Activated naive CD4-positive, alpha-beta T cell treated with anti-CD3 and anti-CD28 coated beads for 36 hours (primary cell): ENCODE data around the gene BLM. TPM values are rescaled to one million over a fixed set of nuclear protein-coding genes. Genes with fewer than 3 reads are reported as not detected.
A peak's percentile ranks its signal among the peaks of the same experiment; 100 is the strongest.
"Not testable (repeated sequence)": the region's sequence is repeated elsewhere in the genome, so short reads cannot be mapped to it uniquely, and the experiment has no call there.

Source experiments
- CTCF ChIA-PET: fragments of 350-600 bp; sonication (Branson Sonifier 250); formaldehyde crosslinking; loops from one replicate; lab custom pipeline; 2021; ENCODE audit warnings: antibody characterized with exemption; lab: Charles Lee
- DNase-seq: peaks from one replicate; pipeline ENCODE4 v3.0.0-alpha.2; 2020
- H3K27ac Mint-ChIP-seq: one replicate; pipeline ENCODE4 v1.8.0; 2021; ENCODE audit warnings: mild to moderate bottlenecking, mixed read lengths
- H3K27me3 Mint-ChIP-seq: one replicate; pipeline ENCODE4 v1.8.0; 2021; ENCODE audit warnings: low read depth, mixed read lengths
- H3K36me3 Mint-ChIP-seq: one replicate; pipeline ENCODE4 v1.8.0; 2021; ENCODE audit warnings: low read depth, mixed read lengths
- H3K4me1 Mint-ChIP-seq: one replicate; pipeline ENCODE4 v1.8.0; 2021; ENCODE audit warnings: low read depth, mixed read lengths
- H3K4me3 Mint-ChIP-seq: one replicate; pipeline ENCODE4 v1.8.0; 2021; ENCODE audit warnings: mild to moderate bottlenecking, moderate library complexity, mixed read lengths
- H3K9me3 Mint-ChIP-seq: one replicate; pipeline ENCODE4 v1.8.0; 2021; ENCODE audit warnings: mixed read lengths
- intact Hi-C: fragments of 100-400 bp; cut with micrococcal nuclease; formaldehyde crosslinking; loops from one replicate; pipeline ENCODE4 v1.15.1; 2023
- total RNA-seq, 2 experiments: library from RNA; stranded (reverse); gene quantifications; one replicate each; pipeline ENCODE4 v1.2.3, GENCODE V29; 2021

Gene BLM
- total RNA-seq, 2 experiments from 2014 or later: 62.9 to 70.4 TPM

- no peak overlapping the region for H3K4me3 Mint-ChIP-seq
- H3K36me3 Mint-ChIP-seq: peaks cover 13% of the 10 kb centered on the region
- intact Hi-C loops: no loop called here
- H3K27ac Mint-ChIP-seq: peak overlapping the region; percentile 61
- H3K9me3 Mint-ChIP-seq: no peaks in the 10 kb centered on the region
- CTCF ChIA-PET: interaction anchor here (0.6 to 3.3 kb wide), 7 partner anchors 11 to 369 kb away, joined by 3 to 16 read pairs (median 5); partner anchors contain the start of genes FES and HDDC3
- peak; percentile 41 for DNase-seq
- peaks cover 26% of the 10 kb centered on the region for H3K4me1 Mint-ChIP-seq
- H3K27me3 Mint-ChIP-seq: no peaks in the 10 kb centered on the region
These were observed 101.4 kb downstream of the BLM start for GRCh38 chr15:90818251-90819210.

GRCh38 chr15:90819390-90819789 lies 102.2 kb downstream of the BLM start:
- CTCF ChIA-PET: interaction anchor here (3.3 kb wide), 1 partner anchor 66 kb away, joined by 16 read pairs; the partner anchor contains the start of gene FES
- Mint-ChIP-seq H3K9me3 (no peaks in the 10 kb centered on the region), H3K27ac (no peak overlapping the region), H3K4me3 (no peak overlapping the region), H3K36me3 (peaks cover 9% of the 10 kb centered on the region), H3K27me3 (no peaks in the 10 kb centered on the region), H3K4me1 (peaks cover 18% of the 10 kb centered on the region)
- DNase-seq: no peak
- intact Hi-C loops: no loop called here

- intact Hi-C loops: no loop called here
- Mint-ChIP-seq H3K4me3 (no peak overlapping the region), H3K27ac (no peak overlapping the region), H3K36me3 (peaks cover 7% of the 10 kb centered on the region), H3K4me1 (peaks cover 14% of the 10 kb centered on the region), H3K9me3 (no peaks in the 10 kb centered on the region), H3K27me3 (no peaks in the 10 kb centered on the region)
- DNase-seq: no peak
- CTCF ChIA-PET: interaction anchor here (3.3 kb wide), 1 partner anchor 66 kb away, joined by 16 read pairs; the partner anchor contains the start of gene FES
These were observed 102.7 kb downstream of the BLM start for GRCh38 chr15:90819850-90820249.

GRCh38 chr15:90820481-90820880 lies 103.3 kb downstream of the BLM start:
- Mint-ChIP-seq H3K4me3 (no peak overlapping the region), H3K27ac (peak overlapping the region; percentile 46), H3K27me3 (no peaks in the 10 kb centered on the region), H3K9me3 (no peaks in the 10 kb centered on the region), H3K36me3 (peaks cover 3% of the 10 kb centered on the region), H3K4me1 (peaks cover 9% of the 10 kb centered on the region)
- intact Hi-C loops: no loop called here
- CTCF ChIA-PET: no interaction called here
- DNase-seq: no peak

- no peak for DNase-seq
- H3K36me3 Mint-ChIP-seq: peaks cover 7% of the 10 kb centered on the region
- no peak overlapping the region for H3K27ac Mint-ChIP-seq
- intact Hi-C loops: no loop called here
- H3K4me3 Mint-ChIP-seq: no peak overlapping the region
- CTCF ChIA-PET: no interaction called here
- H3K4me1 Mint-ChIP-seq: peaks cover 8% of the 10 kb centered on the region
- H3K27me3 Mint-ChIP-seq: no peaks in the 10 kb centered on the region
- H3K9me3 Mint-ChIP-seq: no peaks in the 10 kb centered on the region
These were observed 105.2 kb downstream of the BLM start for GRCh38 chr15:90822204-90822955.

DNA sequence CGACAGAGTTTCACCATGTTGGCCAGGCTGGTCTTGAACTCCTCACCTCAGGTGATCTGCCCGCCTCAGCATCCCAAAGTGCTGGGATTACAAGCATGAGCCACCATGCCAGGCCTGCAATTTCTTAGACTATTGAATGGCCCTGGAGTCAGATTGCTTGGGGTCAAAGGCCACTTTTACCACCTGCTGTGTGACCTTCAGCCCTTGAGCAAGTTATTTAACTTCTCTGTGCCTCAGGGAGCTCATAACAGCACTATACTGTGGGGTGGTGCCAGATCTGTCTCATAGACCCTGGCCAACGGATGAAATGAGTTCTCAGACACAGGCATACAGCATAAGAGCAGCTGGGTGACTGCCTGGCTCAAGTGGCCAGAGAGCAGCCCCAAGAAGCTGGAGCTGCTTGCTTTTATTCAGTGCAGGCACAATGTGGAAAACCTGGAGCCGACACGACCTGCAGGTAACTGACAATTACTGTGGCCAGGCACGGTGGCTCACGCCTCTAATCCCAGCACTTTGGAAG lies 106.4 kb downstream of the BLM start:
- DNase-seq: no peak
- peaks cover 10% of the 10 kb centered on the region for H3K4me1 Mint-ChIP-seq

DNA sequence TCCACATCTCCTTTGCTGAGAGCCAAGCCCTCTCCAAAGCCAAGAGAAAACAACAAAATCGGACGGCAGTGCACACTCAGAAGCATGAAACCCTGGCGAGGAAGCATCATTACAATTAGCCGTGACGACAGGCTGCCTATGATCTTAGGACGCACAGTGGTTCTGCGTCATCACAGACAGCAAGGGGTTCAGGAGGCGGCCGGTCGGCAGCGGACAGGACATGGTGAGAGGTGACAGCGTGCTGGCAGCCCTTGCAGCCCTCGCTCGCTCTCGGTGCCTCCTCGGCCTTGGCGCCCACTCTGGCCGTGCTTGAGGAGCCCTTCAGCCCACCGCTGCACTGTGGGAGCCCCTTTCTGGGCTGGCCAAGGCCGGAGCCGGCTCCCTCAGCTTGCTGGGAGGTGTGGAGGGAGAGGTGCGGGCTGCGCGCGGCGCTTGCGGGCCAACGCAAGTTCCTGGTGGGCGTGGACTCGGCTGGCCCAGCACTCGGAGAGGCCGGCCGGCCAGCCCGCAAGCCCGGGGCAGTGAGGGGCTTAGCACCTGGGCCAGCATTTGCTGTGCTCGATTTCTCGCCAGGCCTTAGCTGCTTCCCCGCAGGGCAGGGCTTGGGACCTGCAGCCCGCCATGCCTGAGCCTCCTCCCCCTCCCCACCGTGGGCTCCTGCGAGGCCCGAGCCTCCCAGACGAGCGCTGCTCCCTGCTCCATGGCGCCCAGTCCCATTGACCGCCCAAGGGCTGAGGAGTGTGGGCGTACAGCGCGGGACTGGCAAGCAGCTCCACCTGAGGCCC lies 108.2 kb downstream of the BLM start:
- peaks cover 21% of the 10 kb centered on the region for H3K4me1 Mint-ChIP-seq
- CTCF ChIA-PET: interaction anchor here (0.6 to 3.1 kb wide), 3 partner anchors 60 to 658 kb away, joined by 3 to 16 read pairs (median 4); partner anchors contain the start of gene FES

More for the DNA sequence above, 106.4 kb downstream of the BLM start:
- CTCF ChIA-PET: interaction anchor here (0.7 to 1.2 kb wide), 2 partner anchors 62 to 326 kb away, joined by 3 to 4 read pairs; no protein-coding TSS in a partner anchor
- intact Hi-C loops: no loop called here
- peaks cover 11% of the 10 kb centered on the region for H3K36me3 Mint-ChIP-seq
- no peaks in the 10 kb centered on the region for H3K9me3 Mint-ChIP-seq
- H3K27ac Mint-ChIP-seq: no peak overlapping the region
- H3K4me3 Mint-ChIP-seq: no peak overlapping the region
- H3K27me3 Mint-ChIP-seq: no peaks in the 10 kb centered on the region

GRCh38 chr15:90826206-90826885 lies 109.2 kb downstream of the BLM start:
- H3K4me3 Mint-ChIP-seq, H3K9me3 Mint-ChIP-seq, intact Hi-C loops, DNase-seq, H3K27me3 Mint-ChIP-seq: not testable (repeated sequence)
- Mint-ChIP-seq H3K4me1 (peaks cover 30% of the 10 kb centered on the region), H3K36me3 (peaks cover 19% of the 10 kb centered on the region), H3K27ac (peak overlapping the region; percentile 62)
- CTCF ChIA-PET: interaction anchor here (0.7 to 3.1 kb wide), 2 partner anchors 59 to 105 kb away, joined by 3 to 16 read pairs; partner anchors contain the start of gene FES

More for the DNA sequence above, 108.2 kb downstream of the BLM start:
- H3K27ac Mint-ChIP-seq, DNase-seq, H3K9me3 Mint-ChIP-seq, H3K4me3 Mint-ChIP-seq, intact Hi-C loops, H3K27me3 Mint-ChIP-seq: not testable (repeated sequence)
- H3K36me3 Mint-ChIP-seq: peaks cover 16% of the 10 kb centered on the region

DNA sequence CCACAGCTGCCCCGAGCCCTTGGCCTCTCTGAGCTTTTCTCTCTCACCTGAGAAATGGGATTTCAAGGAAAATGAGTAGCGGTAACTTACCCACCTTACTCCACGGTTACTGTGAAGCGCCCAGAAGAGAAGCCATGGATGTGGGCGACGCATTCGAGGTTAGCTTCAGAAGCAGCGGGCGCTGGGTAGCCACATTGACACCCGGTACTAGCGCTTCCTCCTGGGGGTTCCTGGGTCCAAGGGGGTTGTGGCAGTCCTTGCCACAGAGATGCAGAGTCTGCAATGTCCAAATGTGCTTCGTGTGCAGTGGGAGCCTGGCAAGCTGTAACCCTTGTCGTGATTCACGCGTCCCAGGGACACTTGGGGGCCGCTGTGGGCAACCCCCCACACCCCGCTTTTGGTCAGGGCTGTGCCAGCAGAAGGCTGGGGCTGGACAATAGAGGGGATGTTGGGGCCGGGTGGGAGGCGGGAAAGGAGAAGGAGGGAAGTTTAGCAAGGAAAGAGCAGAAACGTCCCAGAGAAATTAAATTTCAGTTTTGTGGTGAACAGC lies 109.8 kb downstream of the BLM start:
- H3K4me1 Mint-ChIP-seq: peaks cover 32% of the 10 kb centered on the region
- H3K27ac Mint-ChIP-seq: peak overlapping the region; percentile 62
- peaks cover 19% of the 10 kb centered on the region for H3K36me3 Mint-ChIP-seq
- no peak for DNase-seq
- H3K27me3 Mint-ChIP-seq: no peaks in the 10 kb centered on the region
- peak overlapping the region; percentile 15 for H3K4me3 Mint-ChIP-seq
- CTCF ChIA-PET: interaction anchor here (0.7 to 3.1 kb wide), 3 partner anchors 12 to 58 kb away, joined by 3 to 16 read pairs (median 6); partner anchors contain the start of gene FES
- intact Hi-C loops: no loop called here
- H3K9me3 Mint-ChIP-seq: no peaks in the 10 kb centered on the region

DNA sequence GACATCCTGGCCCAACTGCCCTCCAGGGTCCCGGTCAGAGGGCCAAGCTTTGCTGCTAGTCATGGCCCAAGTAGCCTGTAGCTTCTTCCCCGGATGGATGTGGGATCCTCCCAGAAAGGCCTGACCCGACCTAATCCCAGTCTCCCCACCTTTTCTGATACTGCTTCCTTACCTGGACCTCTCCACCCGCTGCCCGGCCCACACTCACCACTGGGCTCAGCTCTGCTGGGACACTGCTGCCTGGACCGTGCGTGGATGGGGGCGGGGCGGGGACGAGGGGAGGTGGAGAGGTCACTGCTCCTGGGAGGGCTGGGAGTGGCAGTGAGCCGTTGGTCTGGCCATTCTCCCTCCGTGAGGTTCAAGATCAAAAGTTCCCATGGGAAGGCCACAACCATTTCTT lies 111.0 kb downstream of the BLM start:
- intact Hi-C loops: no loop called here
- peaks cover 19% of the 10 kb centered on the region for H3K36me3 Mint-ChIP-seq
- H3K27me3 Mint-ChIP-seq: no peaks in the 10 kb centered on the region
- peaks cover 39% of the 10 kb centered on the region for H3K4me1 Mint-ChIP-seq
- CTCF ChIA-PET: interaction anchor here (3.1 kb wide), 1 partner anchor 57 kb away, joined by 16 read pairs; the partner anchor contains the start of gene FES
- peak overlapping the region; percentile 80 for H3K27ac Mint-ChIP-seq
- no peaks in the 10 kb centered on the region for H3K9me3 Mint-ChIP-seq
- no peak for DNase-seq
- peak overlapping the region; percentile 58 for H3K4me3 Mint-ChIP-seq
